CD4-positive, alpha-beta T cell treated with Interleukin-4 for 1 hour (primary cell): ENCODE measurements around the gene RASAL2.
"Not testable (repeated sequence)": the region's sequence is repeated elsewhere in the genome, so short reads cannot be mapped to it uniquely, and the experiment has no call there.

Experiments
- DNase-seq, 2 donors: peaks; one replicate each; pipeline ENCODE4 v3.0.0-alpha.2; 2020 to 2022

Gene RASAL2

GRCh38 chr1:178241057-178241456, 147.2 kb downstream of the RASAL2 start:
- no peak for DNase-seq

GRCh38 chr1:178241837-178242236, 147.9 kb downstream of the RASAL2 start:
- DNase-seq, result no peak

GRCh38 chr1:178243119-178243518, 149.2 kb downstream of the RASAL2 start:
- no peak for DNase-seq

- DNase-seq, result no peak
Measured at GRCh38 chr1:178243890-178244289, 150.0 kb downstream of the RASAL2 start.

GRCh38 chr1:178248284-178248683, 154.4 kb downstream of the RASAL2 start:
- DNase-seq, result not testable (repeated sequence)

- not testable (repeated sequence) for DNase-seq
Measured at GRCh38 chr1:178253581-178253980, 159.7 kb downstream of the RASAL2 start.

GRCh38 chr1:178254433-178254832, 160.5 kb downstream of the RASAL2 start:
- no peak for DNase-seq

GRCh38 chr1:178258536-178258935, 164.6 kb downstream of the RASAL2 start:
- no peak for DNase-seq

- no peak for DNase-seq
Measured at GRCh38 chr1:178262120-178262500, 168.2 kb downstream of the RASAL2 start.

GRCh38 chr1:178263341-178263740, 169.4 kb downstream of the RASAL2 start:
- no peak for DNase-seq

GRCh38 chr1:178266113-178266512, 172.2 kb downstream of the RASAL2 start:
- DNase-seq, result no peak

- DNase-seq, result no peak
Measured at GRCh38 chr1:178266619-178267066, 172.7 kb downstream of the RASAL2 start.

- no peak for DNase-seq
Measured at GRCh38 chr1:178267646-178268094, 173.8 kb downstream of the RASAL2 start.

GRCh38 chr1:178271471-178271870, 177.6 kb downstream of the RASAL2 start:
- no peak for DNase-seq

- DNase-seq, result no peak
Measured at GRCh38 chr1:178273707-178274410, 180.0 kb downstream of the RASAL2 start.

- no peak for DNase-seq
Measured at GRCh38 chr1:178275049-178275448, 181.1 kb downstream of the RASAL2 start.

GRCh38 chr1:178275553-178275952, 181.6 kb downstream of the RASAL2 start:
- no peak for DNase-seq

- DNase-seq, result no peak
Measured at GRCh38 chr1:178277793-178278530, 184.1 kb downstream of the RASAL2 start.

GRCh38 chr1:178278916-178279686, 185.2 kb downstream of the RASAL2 start:
- no peak for DNase-seq

- no peak for DNase-seq
Measured at GRCh38 chr1:178282949-178283367, 189.1 kb downstream of the RASAL2 start.

GRCh38 chr1:178283409-178283808, 189.5 kb downstream of the RASAL2 start:
- no peak for DNase-seq

- no peak for DNase-seq
Measured at GRCh38 chr1:178284058-178284457, 190.2 kb downstream of the RASAL2 start.

- no peak for DNase-seq
Measured at GRCh38 chr1:178291166-178291565, 197.3 kb downstream of the RASAL2 start.
